ENCODE results near the gene UACA.

The UACA gene

GRCh38 chr15:70720228-70721016 is 42.9 kb downstream of the UACA start:
- H3K27me3 ChIP-seq (ENCODE audit: insufficient read depth, low read length): no peaks in the 10 kb centered on the region
- no peak overlapping the region for H3K4me3 ChIP-seq (ENCODE audit: low read length)
- H3K27ac ChIP-seq (ENCODE audit: low read length): no peak overlapping the region
- no peaks in the 10 kb centered on the region for H3K36me3 ChIP-seq (ENCODE audit: insufficient read depth, low read depth, low read length)
- H3K9me3 ChIP-seq (ENCODE audit: insufficient read depth, low read depth, low read length): no peaks in the 10 kb centered on the region
- no peak overlapping the region for H3K9ac ChIP-seq (ENCODE audit: low read depth, low read length)
- H3K4me1 ChIP-seq (ENCODE audit: insufficient read depth, low read length): peaks cover 4% of the 10 kb centered on the region; the same call in 1 of the 2 replicates

- no peaks in the 10 kb centered on the region for H3K9me3 ChIP-seq (ENCODE audit: insufficient read depth, low read depth, low read length)
- no peaks in the 10 kb centered on the region for H3K27me3 ChIP-seq (ENCODE audit: insufficient read depth, low read length)
- H3K9ac ChIP-seq (ENCODE audit: low read depth, low read length): no peak overlapping the region
- H3K27ac ChIP-seq (ENCODE audit: low read length): no peak overlapping the region
- no peaks in the 10 kb centered on the region for H3K36me3 ChIP-seq (ENCODE audit: insufficient read depth, low read depth, low read length)
- peaks cover 4% of the 10 kb centered on the region; the same call in 1 of the 2 replicates for H3K4me1 ChIP-seq (ENCODE audit: insufficient read depth, low read length)
- no peak overlapping the region for H3K4me3 ChIP-seq (ENCODE audit: low read length)
Measured at GRCh38 chr15:70717237-70717793, 46.0 kb downstream of the UACA start.

- Histone ChIP-seq H3K27ac (ENCODE audit: low read length) (no peak overlapping the region), H3K4me1 (ENCODE audit: insufficient read depth, low read length) (peaks cover 6% of the 10 kb centered on the region), H3K36me3 (ENCODE audit: insufficient read depth, low read depth, low read length) (no peaks in the 10 kb centered on the region), H3K27me3 (ENCODE audit: insufficient read depth, low read length) (no peaks in the 10 kb centered on the region), H3K9ac (ENCODE audit: low read depth, low read length) (no peak overlapping the region), H3K9me3 (ENCODE audit: insufficient read depth, low read depth, low read length) (no peaks in the 10 kb centered on the region), H3K4me3 (ENCODE audit: low read length) (no peak overlapping the region)
Measured at GRCh38 chr15:70715840-70716485, 47.4 kb downstream of the UACA start.

GRCh38 chr15:70714565-70714964 is 48.8 kb downstream of the UACA start:
- H3K27ac ChIP-seq (ENCODE audit: low read length): no peak overlapping the region

GRCh38 chr15:70714015-70714414 is 49.3 kb downstream of the UACA start:
- no peaks in the 10 kb centered on the region for H3K36me3 ChIP-seq (ENCODE audit: insufficient read depth, low read depth, low read length)
- no peak overlapping the region for H3K4me3 ChIP-seq (ENCODE audit: low read length)
- no peaks in the 10 kb centered on the region for H3K27me3 ChIP-seq (ENCODE audit: insufficient read depth, low read length)
- peaks cover 17% of the 10 kb centered on the region for H3K4me1 ChIP-seq (ENCODE audit: insufficient read depth, low read length)
- no peaks in the 10 kb centered on the region for H3K9me3 ChIP-seq (ENCODE audit: insufficient read depth, low read depth, low read length)
- H3K27ac ChIP-seq (ENCODE audit: low read length): no peak overlapping the region
- no peak overlapping the region for H3K9ac ChIP-seq (ENCODE audit: low read depth, low read length)

More at GRCh38 chr15:70714565-70714964, 48.8 kb downstream of the UACA start:
- no peak overlapping the region for H3K9ac ChIP-seq (ENCODE audit: low read depth, low read length)
- H3K36me3 ChIP-seq (ENCODE audit: insufficient read depth, low read depth, low read length): no peaks in the 10 kb centered on the region
- H3K4me3 ChIP-seq (ENCODE audit: low read length): no peak overlapping the region
- no peaks in the 10 kb centered on the region for H3K9me3 ChIP-seq (ENCODE audit: insufficient read depth, low read depth, low read length)
- peaks cover 14% of the 10 kb centered on the region for H3K4me1 ChIP-seq (ENCODE audit: insufficient read depth, low read length)
- H3K27me3 ChIP-seq (ENCODE audit: insufficient read depth, low read length): no peaks in the 10 kb centered on the region

- H3K27me3 ChIP-seq (ENCODE audit: insufficient read depth, low read length): no peaks in the 10 kb centered on the region
- H3K9ac ChIP-seq (ENCODE audit: low read depth, low read length): no peak overlapping the region
- H3K4me3 ChIP-seq (ENCODE audit: low read length): no peak overlapping the region
- H3K27ac ChIP-seq (ENCODE audit: low read length): no peak overlapping the region
- H3K36me3 ChIP-seq (ENCODE audit: insufficient read depth, low read depth, low read length): no peaks in the 10 kb centered on the region
- H3K4me1 ChIP-seq (ENCODE audit: insufficient read depth, low read length): peaks cover 22% of the 10 kb centered on the region
- no peaks in the 10 kb centered on the region for H3K9me3 ChIP-seq (ENCODE audit: insufficient read depth, low read depth, low read length)
Measured at GRCh38 chr15:70712271-70712670, 51.1 kb downstream of the UACA start.

GRCh38 chr15:70710714-70711113 is 52.6 kb downstream of the UACA start:
- Histone ChIP-seq H3K9me3 (ENCODE audit: insufficient read depth, low read depth, low read length) (no peaks in the 10 kb centered on the region), H3K27me3 (ENCODE audit: insufficient read depth, low read length) (no peaks in the 10 kb centered on the region), H3K9ac (ENCODE audit: low read depth, low read length) (no peak overlapping the region), H3K36me3 (ENCODE audit: insufficient read depth, low read depth, low read length) (no peaks in the 10 kb centered on the region), H3K4me1 (ENCODE audit: insufficient read depth, low read length) (peaks cover 18% of the 10 kb centered on the region), H3K27ac (ENCODE audit: low read length) (no peak overlapping the region), H3K4me3 (ENCODE audit: low read length) (no peak overlapping the region)

- Histone ChIP-seq H3K27me3 (ENCODE audit: insufficient read depth, low read length) (no peaks in the 10 kb centered on the region), H3K9ac (ENCODE audit: low read depth, low read length) (no peak overlapping the region), H3K4me3 (ENCODE audit: low read length) (0 out of 2 replicates have a peak overlapping the region, but pooled peaks have one; percentile 25), H3K4me1 (ENCODE audit: insufficient read depth, low read length) (peaks cover 22% of the 10 kb centered on the region), H3K9me3 (ENCODE audit: insufficient read depth, low read depth, low read length) (no peaks in the 10 kb centered on the region), H3K36me3 (ENCODE audit: insufficient read depth, low read depth, low read length) (no peaks in the 10 kb centered on the region), H3K27ac (ENCODE audit: low read length) (no peak overlapping the region)
Measured at GRCh38 chr15:70708839-70709238, 54.5 kb downstream of the UACA start.

GRCh38 chr15:70707686-70708300 is 55.6 kb downstream of the UACA start:
- no peaks in the 10 kb centered on the region for H3K36me3 ChIP-seq (ENCODE audit: insufficient read depth, low read depth, low read length)
- H3K9ac ChIP-seq (ENCODE audit: low read depth, low read length): no peak overlapping the region
- no peaks in the 10 kb centered on the region for H3K27me3 ChIP-seq (ENCODE audit: insufficient read depth, low read length)
- H3K27ac ChIP-seq (ENCODE audit: low read length): no peak overlapping the region
- H3K4me1 ChIP-seq (ENCODE audit: insufficient read depth, low read length): peaks cover 32% of the 10 kb centered on the region
- no peaks in the 10 kb centered on the region for H3K9me3 ChIP-seq (ENCODE audit: insufficient read depth, low read depth, low read length)
- H3K4me3 ChIP-seq (ENCODE audit: low read length): no peak overlapping the region

GRCh38 chr15:70704731-70705130 is 58.6 kb downstream of the UACA start:
- H3K4me1 ChIP-seq (ENCODE audit: insufficient read depth, low read length): peaks cover 40% of the 10 kb centered on the region

GRCh38 chr15:70704166-70704565 is 59.2 kb downstream of the UACA start:
- H3K9me3 ChIP-seq (ENCODE audit: insufficient read depth, low read depth, low read length): no peaks in the 10 kb centered on the region
- H3K36me3 ChIP-seq (ENCODE audit: insufficient read depth, low read depth, low read length): no peaks in the 10 kb centered on the region
- H3K4me1 ChIP-seq (ENCODE audit: insufficient read depth, low read length): peaks cover 41% of the 10 kb centered on the region
- H3K4me3 ChIP-seq (ENCODE audit: low read length): no peak overlapping the region
- H3K27ac ChIP-seq (ENCODE audit: low read length): no peak overlapping the region
- H3K27me3 ChIP-seq (ENCODE audit: insufficient read depth, low read length): no peaks in the 10 kb centered on the region
- no peak overlapping the region for H3K9ac ChIP-seq (ENCODE audit: low read depth, low read length)

More at GRCh38 chr15:70704731-70705130, 58.6 kb downstream of the UACA start:
- H3K4me3 ChIP-seq (ENCODE audit: low read length): no peak overlapping the region
- no peaks in the 10 kb centered on the region for H3K9me3 ChIP-seq (ENCODE audit: insufficient read depth, low read depth, low read length)
- no peaks in the 10 kb centered on the region for H3K27me3 ChIP-seq (ENCODE audit: insufficient read depth, low read length)
- no peaks in the 10 kb centered on the region for H3K36me3 ChIP-seq (ENCODE audit: insufficient read depth, low read depth, low read length)
- no peak overlapping the region for H3K27ac ChIP-seq (ENCODE audit: low read length)
- no peak overlapping the region for H3K9ac ChIP-seq (ENCODE audit: low read depth, low read length)
